ENCODE measurements around the gene RER1.

RER1 gene

GRCh38 chr1:2392686-2393085 lies 1.0 kb downstream of the RER1 start:
- no peak for DNase-seq

- DNase-seq: no peak
Measured at GRCh38 chr1:2393471-2393877, 1.8 kb downstream of the RER1 start.

GRCh38 chr1:2394220-2394619 lies 2.6 kb downstream of the RER1 start:
- DNase-seq: no peak

- DNase-seq: no peak
Measured at GRCh38 chr1:2394761-2395160, 3.1 kb downstream of the RER1 start.

- DNase-seq: no peak
Measured at GRCh38 chr1:2395245-2395644, 3.6 kb downstream of the RER1 start.

GRCh38 chr1:2396059-2396458 lies 4.4 kb downstream of the RER1 start:
- DNase-seq: no peak

- no peak for DNase-seq
Measured at GRCh38 chr1:2396476-2396875, 4.8 kb downstream of the RER1 start.

- no peak for DNase-seq
Measured at GRCh38 chr1:2397007-2397679, 5.5 kb downstream of the RER1 start.

GRCh38 chr1:2398871-2399270 lies 7.2 kb downstream of the RER1 start:
- DNase-seq: no peak

GRCh38 chr1:2399890-2400575 lies 8.4 kb downstream of the RER1 start:
- no peak for DNase-seq

- DNase-seq: no peak
Measured at GRCh38 chr1:2400576-2400909, 8.9 kb downstream of the RER1 start.

GRCh38 chr1:2400950-2401649 lies 9.5 kb downstream of the RER1 start:
- DNase-seq: no peak

GRCh38 chr1:2402420-2402819 lies 10.8 kb downstream of the RER1 start:
- DNase-seq: no peak

GRCh38 chr1:2403273-2403672 lies 11.6 kb downstream of the RER1 start:
- no peak for DNase-seq

GRCh38 chr1:2404142-2404889 lies 12.7 kb downstream of the RER1 start:
- no peak for DNase-seq

- no peak for DNase-seq
Measured at GRCh38 chr1:2404890-2405511, 13.4 kb downstream of the RER1 start.

- DNase-seq: no peak
Measured at GRCh38 chr1:2405588-2406295, 14.1 kb downstream of the RER1 start.

GRCh38 chr1:2406451-2407041 lies 14.9 kb downstream of the RER1 start:
- no peak for DNase-seq

GRCh38 chr1:2407166-2407990 lies 15.7 kb downstream of the RER1 start:
- no peak for DNase-seq

GRCh38 chr1:2407991-2408275 lies 16.3 kb downstream of the RER1 start:
- no peak for DNase-seq

GRCh38 chr1:2408456-2408855 lies 16.8 kb downstream of the RER1 start:
- DNase-seq: no peak
